Sigmoid colon (tissue), 7 donors: Measurements from ENCODE around the gene MYO5A. TPM values are rescaled to one million over a fixed set of nuclear protein-coding genes. Genes with fewer than 3 reads are reported as not detected.

Source experiments
- DNase-seq: peaks from one replicate; pipeline ENCODE4 v3.0.0-alpha.2; 2019
- H3K27ac ChIP-seq, 4 donors: fragments of 200-600 bp; sonication (generic); one replicate each; pipeline ENCODE4 v1.5.1; 2016 to 2019; ENCODE audit warnings: mild to moderate bottlenecking in 1 of 4
- H3K27me3 ChIP-seq, 3 donors: fragments of 200-600 bp; sonication (generic); one replicate each; pipeline ENCODE4 v1.5.1; 2019; ENCODE audit warnings: mild to moderate bottlenecking in 1 of 3
- H3K36me3 ChIP-seq, 4 donors: fragments of 200-600 bp; sonication (generic); one replicate each; pipeline ENCODE4 v1.5.1; 2016 to 2019
- H3K4me1 ChIP-seq, 4 donors: fragments of 200-600 bp; sonication (generic); one replicate each; pipeline ENCODE4 v1.5.1; 2017 to 2019
- H3K4me3 ChIP-seq, 4 donors: fragments of 200-600 bp; sonication (generic); one replicate each; pipeline ENCODE4 v1.5.1; 2017 to 2019; ENCODE audit warnings: mild to moderate bottlenecking in 2 of 4, moderate library complexity in 1 of 4
- H3K9me3 ChIP-seq, 4 donors: fragments of 200-600 bp in 3 of 4; sonication (generic) in 3 of 4; one replicate each; pipeline versions ENCODE4 v1.5.1 to v1.6.1; 2013 to 2019
- EP300 ChIP-seq, 4 donors: sonication (generic); formaldehyde crosslinking; IDR thresholded peaks; one replicate each; pipeline ENCODE4 v1.6.1; 2017; ENCODE audit warnings: antibody characterized with exemption in 4 of 4
- POLR2A ChIP-seq, 2 donors: fragments of 450-650 bp; IDR thresholded peaks; one replicate each; pipeline ENCODE4 v1.6.1; 2016; ENCODE audit warnings: antibody characterized with exemption in 2 of 2, mild to moderate bottlenecking in 2 of 2, moderate library complexity in 2 of 2
- POLR2AphosphoS5 ChIP-seq, 4 donors: sonication (generic); formaldehyde crosslinking; IDR thresholded peaks; one replicate each; pipeline ENCODE4 v1.6.1; 2017; ENCODE audit warnings: antibody characterized with exemption in 4 of 4
- WGBS, 2 donors: extraction: QIAGEN DNeasy Blood & Tissue Kit; methylation state at CpG; one replicate each; pipeline ENCODE4 v1.1.7; 2013; 5-methylcytosine and 5-hydroxymethylcytosine counted together
- intact Hi-C: fragments of 100-400 bp; cut with DNase I; formaldehyde crosslinking; loops from one replicate; pipeline ENCODE4 v1.15.1; 2023
- polyA plus RNA-seq, 3 donors: library from polyadenylated mRNA; stranded (reverse); fragments of 200-250 nt; gene quantifications; one replicate each; pipeline ENCODE4 v1.2.3, GENCODE V29; 2013
- total RNA-seq, 4 donors: library from RNA; depleted of rRNA; stranded (reverse); fragments of >200 nt; gene quantifications; one replicate each; pipeline ENCODE4 v1.1.0, GENCODE V29; 2016
- TF ChIP-seq, protein P1 (sequence below), 4 experiments: fragments of 450-650 bp in 3 of 4; fragments of 200-600 bp in 1 of 4; IDR thresholded peaks; one replicate each; pipeline ENCODE4 v1.5.1; 2016 to 2019; ENCODE audit warnings: antibody characterized with exemption in 4 of 4, mild to moderate bottlenecking in 3 of 4, moderate library complexity in 2 of 4
- donor health status: healthy with polysubstance abuse.
- donor health status: Bipolar disorder and iron deficiency.
- donor health status: healthy.

MYO5A gene
- total and polyA plus RNA-seq, 7 donors: 2.1 to 46.0 (median 23.5) TPM

DNA sequence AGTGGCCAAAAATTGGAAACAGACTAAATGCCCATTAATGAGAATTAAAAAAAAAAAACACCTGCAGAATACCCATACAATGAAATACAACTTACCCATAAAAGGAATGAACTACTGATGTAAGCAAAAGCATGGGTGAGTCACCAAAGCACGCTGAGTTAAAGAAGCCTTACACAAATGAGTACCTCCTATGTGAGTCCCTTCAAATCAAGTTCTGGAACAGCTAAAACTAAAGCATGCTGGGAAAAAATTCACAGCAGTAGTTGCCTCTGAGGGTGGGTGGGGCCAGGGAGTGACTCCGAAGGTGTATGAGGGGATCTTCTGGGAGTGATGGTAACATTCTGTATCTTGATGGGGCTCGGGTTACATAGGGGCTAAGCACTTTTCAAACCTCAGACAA, 244.5 kb downstream of the MYO5A start:
- Histone ChIP-seq H3K4me3 (no peak overlapping the region), H3K27me3 (no peaks in the 10 kb centered on the region)
- 81 to 86% methylated on average over 3 of the region's 3 CpGs for WGBS, 2 donors

DNA sequence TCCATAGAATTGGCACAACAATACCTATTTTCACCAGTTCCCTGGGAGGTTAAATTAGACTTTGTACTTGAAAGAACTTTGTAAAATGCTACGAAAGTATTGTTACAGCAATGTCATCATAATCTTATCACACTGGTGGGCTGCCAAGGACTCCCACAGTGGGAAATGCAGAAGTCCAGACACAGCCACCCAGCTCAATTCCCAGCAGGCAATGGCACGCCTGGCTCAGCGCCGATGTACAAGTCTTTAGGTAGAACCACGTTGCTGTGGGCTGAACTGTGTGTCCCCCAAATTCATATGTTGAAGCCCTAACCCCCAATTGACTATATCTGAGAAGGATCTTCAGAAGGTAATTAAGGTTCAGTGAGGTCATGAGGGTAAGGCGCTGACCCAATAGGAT, 245.4 kb downstream of the MYO5A start:
- Histone ChIP-seq H3K9me3 (no peaks in the 10 kb centered on the region), H3K4me1 (no peaks in the 10 kb centered on the region), H3K36me3 (no peaks in the 10 kb centered on the region), H3K27me3 (no peaks in the 10 kb centered on the region), H3K27ac (no peak overlapping the region), H3K4me3 (no peak overlapping the region)
- DNase-seq: no peak
- no peak for TF ChIP-seq POLR2A (IDR thresholded peaks at IDR 0.05)
- TF ChIP-seq, protein P1, sequence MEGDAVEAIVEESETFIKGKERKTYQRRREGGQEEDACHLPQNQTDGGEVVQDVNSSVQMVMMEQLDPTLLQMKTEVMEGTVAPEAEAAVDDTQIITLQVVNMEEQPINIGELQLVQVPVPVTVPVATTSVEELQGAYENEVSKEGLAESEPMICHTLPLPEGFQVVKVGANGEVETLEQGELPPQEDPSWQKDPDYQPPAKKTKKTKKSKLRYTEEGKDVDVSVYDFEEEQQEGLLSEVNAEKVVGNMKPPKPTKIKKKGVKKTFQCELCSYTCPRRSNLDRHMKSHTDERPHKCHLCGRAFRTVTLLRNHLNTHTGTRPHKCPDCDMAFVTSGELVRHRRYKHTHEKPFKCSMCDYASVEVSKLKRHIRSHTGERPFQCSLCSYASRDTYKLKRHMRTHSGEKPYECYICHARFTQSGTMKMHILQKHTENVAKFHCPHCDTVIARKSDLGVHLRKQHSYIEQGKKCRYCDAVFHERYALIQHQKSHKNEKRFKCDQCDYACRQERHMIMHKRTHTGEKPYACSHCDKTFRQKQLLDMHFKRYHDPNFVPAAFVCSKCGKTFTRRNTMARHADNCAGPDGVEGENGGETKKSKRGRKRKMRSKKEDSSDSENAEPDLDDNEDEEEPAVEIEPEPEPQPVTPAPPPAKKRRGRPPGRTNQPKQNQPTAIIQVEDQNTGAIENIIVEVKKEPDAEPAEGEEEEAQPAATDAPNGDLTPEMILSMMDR (IDR thresholded peaks at IDR 0.05): no peak
- 87 to 94% methylated on average over 6 of the region's 6 CpGs for WGBS, 2 donors
- intact Hi-C loops: no loop called here

More for the DNA sequence above, 244.5 kb downstream of the MYO5A start:
- Histone ChIP-seq H3K4me1 (no peaks in the 10 kb centered on the region), H3K9me3 (no peaks in the 10 kb centered on the region), H3K36me3 (no peaks in the 10 kb centered on the region), H3K27ac (no peak overlapping the region)
- no peak for DNase-seq
- TF ChIP-seq POLR2A (IDR thresholded peaks at IDR 0.05): no peak
- TF ChIP-seq POLR2AphosphoS5 (IDR thresholded peaks at IDR 0.05): no peak
- no peak for TF ChIP-seq EP300 (IDR thresholded peaks at IDR 0.05)
- TF ChIP-seq, protein P1 (IDR thresholded peaks at IDR 0.05): no peak
- intact Hi-C loops: no loop called here

DNA sequence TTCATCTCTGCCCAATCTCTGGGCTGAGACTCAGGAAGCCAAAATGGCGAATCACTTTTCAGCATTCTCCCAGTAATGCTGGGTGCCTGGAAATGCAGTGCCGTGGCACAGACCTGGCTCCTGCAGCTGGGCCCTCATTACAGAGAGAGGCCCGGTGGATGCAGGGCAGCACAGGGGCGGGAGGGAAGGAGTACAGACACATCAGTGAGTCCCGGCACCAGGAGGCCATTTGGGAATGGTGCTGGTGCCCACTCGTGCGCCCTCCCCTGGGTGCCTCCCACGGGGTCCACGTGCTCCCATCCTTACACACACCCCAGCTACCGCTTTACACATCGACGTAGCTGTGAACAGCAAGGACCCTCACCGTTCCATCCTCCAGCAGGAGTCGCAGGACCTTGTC, 246.3 kb downstream of the MYO5A start:
- Histone ChIP-seq H3K36me3 (no peaks in the 10 kb centered on the region), H3K4me1 (no peaks in the 10 kb centered on the region), H3K9me3 (no peaks in the 10 kb centered on the region), H3K4me3 (no peak overlapping the region), H3K27ac (no peak overlapping the region), H3K27me3 (no peaks in the 10 kb centered on the region)
- WGBS, 2 donors: 94 to 95% methylated on average over 14 of the region's 14 CpGs
- intact Hi-C loops: no loop called here
- no peak for DNase-seq
- TF ChIP-seq POLR2AphosphoS5 (IDR thresholded peaks at IDR 0.05): no peak
- TF ChIP-seq EP300 (IDR thresholded peaks at IDR 0.05): no peak

DNA sequence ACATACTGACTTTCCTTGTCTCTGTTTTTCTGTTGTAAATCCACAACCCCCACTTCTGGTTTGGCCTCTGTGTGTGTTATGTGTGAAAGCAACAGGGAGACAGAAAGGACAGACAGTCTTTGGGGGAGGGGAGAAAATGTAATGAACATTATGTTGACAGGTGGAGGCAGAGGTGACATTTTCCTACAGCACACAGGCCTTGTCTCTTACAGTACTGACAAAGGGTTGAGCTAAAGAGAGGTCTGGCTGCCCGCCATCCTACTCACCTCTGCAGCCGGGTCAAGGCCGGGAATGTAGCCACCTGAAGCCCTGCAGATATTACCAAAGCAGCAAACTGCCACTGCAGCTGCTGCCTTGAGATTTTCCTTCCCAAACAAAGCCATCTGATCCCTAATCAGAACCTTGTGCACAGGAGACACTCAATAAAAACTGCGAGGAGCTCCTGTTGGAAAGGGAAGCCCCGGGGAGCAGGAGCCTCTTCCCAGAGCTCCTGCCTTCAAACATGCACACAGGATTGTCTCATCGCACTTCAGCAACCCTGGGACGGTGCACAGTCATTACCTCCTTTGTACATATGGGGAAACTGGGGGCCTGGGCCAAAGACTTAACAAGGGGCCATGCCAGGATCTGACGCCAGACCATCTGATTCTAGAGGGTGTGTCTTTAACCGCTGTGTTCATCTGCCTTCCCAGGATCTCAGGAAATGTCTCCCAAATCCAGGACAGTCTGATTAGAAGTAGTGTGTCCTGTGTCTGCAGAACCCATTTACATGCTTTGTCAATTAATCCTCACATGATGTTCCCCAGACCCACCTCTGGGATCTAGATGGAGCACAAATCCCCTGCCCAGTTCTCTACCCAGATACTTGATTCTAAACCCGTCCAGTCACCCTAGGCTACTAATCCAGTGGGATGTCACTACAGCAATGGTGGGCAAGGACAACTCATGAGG, 247.3 kb downstream of the MYO5A start:
- intact Hi-C loops: no loop called here
- no peak for DNase-seq
- H3K27me3 ChIP-seq: no peaks in the 10 kb centered on the region
- WGBS, 2 donors: 86 to 88% methylated on average over 10 of the region's 10 CpGs
- TF ChIP-seq POLR2A (IDR thresholded peaks at IDR 0.05) (no peak), POLR2AphosphoS5 (IDR thresholded peaks at IDR 0.05) (no peak), EP300 (IDR thresholded peaks at IDR 0.05) (no peak)
- TF ChIP-seq, protein P1 (IDR thresholded peaks at IDR 0.05): no peak
- H3K36me3 ChIP-seq: no peaks in the 10 kb centered on the region
- H3K9me3 ChIP-seq: no peaks in the 10 kb centered on the region
- H3K4me1 ChIP-seq: no peaks in the 10 kb centered on the region
- no peak overlapping the region for H3K4me3 ChIP-seq
- H3K27ac ChIP-seq: no peak overlapping the region

DNA sequence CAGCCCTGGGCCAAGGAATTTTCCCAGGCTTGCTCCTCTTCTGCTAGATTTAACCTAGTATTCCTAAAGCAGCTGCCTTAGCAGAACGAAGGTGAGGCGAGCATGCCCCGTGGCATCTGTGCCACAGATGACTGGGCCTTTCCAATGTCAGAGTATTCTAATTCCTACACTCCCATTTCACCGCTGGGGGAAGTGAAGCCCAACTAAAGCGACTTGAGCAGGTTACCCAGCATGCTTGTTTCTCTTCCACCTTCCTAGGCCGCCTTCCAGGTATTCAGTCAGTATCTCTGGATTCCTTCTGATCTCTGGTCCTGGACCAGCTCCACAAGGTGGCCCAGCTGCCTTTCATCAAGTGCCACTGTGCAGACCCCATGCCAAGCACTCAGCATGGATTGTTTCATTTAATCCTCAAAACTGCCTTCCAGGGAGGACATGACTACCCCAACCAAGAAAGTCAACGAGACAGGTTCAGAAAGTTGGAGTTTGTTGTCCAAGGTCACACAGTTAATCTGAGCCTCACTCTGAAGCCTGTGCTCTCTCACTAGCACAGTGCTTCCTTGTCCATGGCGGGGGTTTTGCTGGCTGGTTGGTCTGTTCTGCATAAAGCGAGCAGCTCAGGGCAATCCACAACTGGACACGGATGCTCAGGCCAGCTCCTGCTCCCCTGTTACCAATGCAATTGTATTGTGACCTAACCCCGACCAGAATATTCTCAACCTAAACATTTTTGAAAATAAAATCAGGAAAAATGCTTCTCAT, 248.2 kb downstream of the MYO5A start:
- intact Hi-C loops: no loop called here

More for the DNA sequence above, 248.2 kb downstream of the MYO5A start:
- Histone ChIP-seq H3K4me1 (no peaks in the 10 kb centered on the region), H3K4me3 (no peak overlapping the region), H3K9me3 (no peaks in the 10 kb centered on the region), H3K27me3 (no peaks in the 10 kb centered on the region), H3K27ac (no peak overlapping the region), H3K36me3 (no peaks in the 10 kb centered on the region)
- TF ChIP-seq POLR2A (IDR thresholded peaks at IDR 0.05): no peak
- WGBS, 2 donors: 89 to 93% methylated on average over 11 of the region's 11 CpGs
- DNase-seq: no peak
